Measurements from ENCODE around the gene TMEM123.

Gene TMEM123

GRCh38 chr11:102386136-102386734 is 66.3 kb downstream of the TMEM123 start:
- no peak for DNase-seq (ENCODE audit: low spot score)
- TF ChIP-seq CTCF (IDR thresholded peaks at IDR 0.05): no peak
- Histone ChIP-seq H3K4me3 (no peak overlapping the region), H3K27ac (no peak overlapping the region)

GRCh38 chr11:102385085-102386007 is 67.2 kb downstream of the TMEM123 start:
- TF ChIP-seq CTCF (IDR thresholded peaks at IDR 0.05): no peak
- no peak for DNase-seq (ENCODE audit: low spot score)
- no peak overlapping the region for H3K27ac ChIP-seq
- no peak overlapping the region for H3K4me3 ChIP-seq

GRCh38 chr11:102384419-102385079 is 68.0 kb downstream of the TMEM123 start:
- H3K27ac ChIP-seq: no peak overlapping the region

DNA sequence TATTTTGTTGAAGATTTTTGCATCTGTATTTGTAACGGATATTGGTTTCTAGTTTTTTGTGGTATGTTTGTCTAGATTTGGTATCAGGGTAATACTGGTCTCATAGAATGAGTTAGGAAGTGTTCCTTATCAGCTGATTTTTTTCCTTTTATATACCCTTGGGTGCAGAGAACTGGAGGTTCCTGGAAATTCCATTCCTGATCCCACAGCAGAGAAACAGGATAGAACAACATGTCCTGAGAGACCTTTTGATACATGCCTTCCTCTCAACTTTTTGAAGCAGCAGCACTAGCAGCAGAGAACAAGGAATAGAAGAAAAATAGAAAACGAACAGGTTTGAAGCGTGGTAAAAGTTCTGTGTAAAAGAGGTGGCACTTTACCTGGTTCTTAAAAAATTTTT is 68.7 kb downstream of the TMEM123 start:
- Histone ChIP-seq H3K4me3 (no peak overlapping the region), H3K27ac (no peak overlapping the region)
- TF ChIP-seq CTCF (IDR thresholded peaks at IDR 0.05): no peak
- DNase-seq (ENCODE audit: low spot score): no peak

More at GRCh38 chr11:102384419-102385079, 68.0 kb downstream of the TMEM123 start:
- no peak for TF ChIP-seq CTCF (IDR thresholded peaks at IDR 0.05)
- no peak overlapping the region for H3K4me3 ChIP-seq
- DNase-seq (ENCODE audit: low spot score): no peak

- TF ChIP-seq CTCF (IDR thresholded peaks at IDR 0.05): no peak
- no peak overlapping the region for H3K4me3 ChIP-seq
Measured at GRCh38 chr11:102382384-102382783, 70.2 kb downstream of the TMEM123 start.

DNA sequence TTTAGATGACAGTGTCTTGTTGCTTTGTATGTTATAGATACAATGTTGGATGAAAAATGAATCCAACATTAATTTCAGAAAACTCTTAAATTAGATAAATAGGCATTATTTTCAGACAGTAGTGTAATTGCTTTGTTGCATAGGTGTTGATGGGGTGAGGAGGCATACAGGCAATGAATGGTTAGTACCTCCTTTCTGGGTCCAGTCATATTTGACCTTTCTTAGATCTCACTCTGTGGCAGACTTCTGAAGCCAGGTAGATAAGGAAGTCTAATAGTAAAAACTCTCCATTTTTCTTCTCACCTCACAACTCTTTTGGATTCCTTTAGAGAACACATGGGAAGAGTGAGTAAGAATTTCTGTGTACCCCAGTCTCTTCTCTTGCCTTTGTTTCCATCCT is 73.7 kb downstream of the TMEM123 start:
- DNase-seq (ENCODE audit: low spot score): no peak
- no peak overlapping the region for H3K27ac ChIP-seq
- TF ChIP-seq CTCF (IDR thresholded peaks at IDR 0.05): no peak
- H3K4me3 ChIP-seq: no peak overlapping the region

More at GRCh38 chr11:102382384-102382783, 70.2 kb downstream of the TMEM123 start:
- no peak for DNase-seq (ENCODE audit: low spot score)
- H3K27ac ChIP-seq: no peak overlapping the region

Measured in coronary artery (tissue), 2 donors.